Activated CD4-positive, alpha-beta T cell treated with anti-CD3 and anti-CD28 coated beads, Interleukin-2, Interleukin-6, amounts not matched to agents 100 ng/mL and 50 ng/mL, durations not matched to agents 16 hours and 8 hours (primary cell): ENCODE data around the gene AP1G2.
A peak's percentile ranks its signal among the peaks of the same experiment; 100 is the strongest.
"Not testable (repeated sequence)": the region's sequence is repeated elsewhere in the genome, so short reads cannot be mapped to it uniquely, and the experiment has no call there.

ENCODE experiments used
- DNase-seq: peaks from one replicate; pipeline ENCODE4 v3.0.0-alpha.2; 2020

The AP1G2 gene, protein sequence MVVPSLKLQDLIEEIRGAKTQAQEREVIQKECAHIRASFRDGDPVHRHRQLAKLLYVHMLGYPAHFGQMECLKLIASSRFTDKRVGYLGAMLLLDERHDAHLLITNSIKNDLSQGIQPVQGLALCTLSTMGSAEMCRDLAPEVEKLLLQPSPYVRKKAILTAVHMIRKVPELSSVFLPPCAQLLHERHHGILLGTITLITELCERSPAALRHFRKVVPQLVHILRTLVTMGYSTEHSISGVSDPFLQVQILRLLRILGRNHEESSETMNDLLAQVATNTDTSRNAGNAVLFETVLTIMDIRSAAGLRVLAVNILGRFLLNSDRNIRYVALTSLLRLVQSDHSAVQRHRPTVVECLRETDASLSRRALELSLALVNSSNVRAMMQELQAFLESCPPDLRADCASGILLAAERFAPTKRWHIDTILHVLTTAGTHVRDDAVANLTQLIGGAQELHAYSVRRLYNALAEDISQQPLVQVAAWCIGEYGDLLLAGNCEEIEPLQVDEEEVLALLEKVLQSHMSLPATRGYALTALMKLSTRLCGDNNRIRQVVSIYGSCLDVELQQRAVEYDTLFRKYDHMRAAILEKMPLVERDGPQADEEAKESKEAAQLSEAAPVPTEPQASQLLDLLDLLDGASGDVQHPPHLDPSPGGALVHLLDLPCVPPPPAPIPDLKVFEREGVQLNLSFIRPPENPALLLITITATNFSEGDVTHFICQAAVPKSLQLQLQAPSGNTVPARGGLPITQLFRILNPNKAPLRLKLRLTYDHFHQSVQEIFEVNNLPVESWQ

DNA sequence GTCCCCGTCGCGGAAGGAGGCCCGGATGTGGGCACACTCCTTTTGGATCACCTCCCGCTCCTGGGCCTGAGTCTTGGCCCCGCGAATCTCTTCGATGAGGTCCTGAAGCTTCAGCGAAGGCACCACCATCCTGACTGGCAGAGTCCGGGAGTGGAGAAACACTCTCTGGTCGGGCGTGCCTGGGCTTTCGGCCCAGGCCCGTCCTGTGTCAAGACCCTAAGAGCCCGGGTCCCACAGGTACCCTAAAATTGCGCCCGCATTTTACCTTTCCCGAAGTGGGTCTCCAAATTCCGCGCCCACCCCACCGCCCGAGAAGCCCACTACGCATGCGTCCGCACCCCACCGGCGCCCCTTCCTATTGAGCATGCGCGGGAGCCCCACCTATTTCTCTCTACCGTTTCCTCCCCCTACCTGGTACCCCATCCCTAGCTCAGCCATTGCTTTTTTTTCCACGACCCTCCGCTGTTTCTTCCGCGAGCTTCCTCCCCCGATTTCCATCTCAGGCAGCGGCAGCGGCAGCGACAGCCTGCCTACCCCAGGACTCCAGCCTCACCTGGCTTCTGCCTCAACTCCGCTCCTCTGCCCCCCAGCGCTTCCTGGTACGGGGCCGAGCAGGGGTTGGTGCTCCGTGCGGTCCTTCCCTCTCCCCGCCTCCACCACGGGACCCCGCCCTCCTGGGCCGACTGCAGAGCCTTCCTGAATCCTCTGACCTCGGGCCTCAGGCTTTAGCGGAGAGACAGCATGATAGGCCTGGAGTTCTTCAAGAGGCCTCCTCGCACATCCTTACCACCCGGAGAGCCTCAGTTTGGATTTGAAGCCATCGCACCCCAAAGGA lies at the start of gene AP1G2:
AP1G2 (minus strand) TSS at position 606 of the 835 bp plus-strand sequence; CDS start at position 129, 477 bp downstream.
- DNase-seq = peak; percentile 95

GRCh38 chr14:23615856-23616255 lies 48.3 kb upstream of the AP1G2 start:
- no peak for DNase-seq

- no peak for DNase-seq
Observed at GRCh38 chr14:23614395-23614828, 46.8 kb upstream of the AP1G2 start.

DNA sequence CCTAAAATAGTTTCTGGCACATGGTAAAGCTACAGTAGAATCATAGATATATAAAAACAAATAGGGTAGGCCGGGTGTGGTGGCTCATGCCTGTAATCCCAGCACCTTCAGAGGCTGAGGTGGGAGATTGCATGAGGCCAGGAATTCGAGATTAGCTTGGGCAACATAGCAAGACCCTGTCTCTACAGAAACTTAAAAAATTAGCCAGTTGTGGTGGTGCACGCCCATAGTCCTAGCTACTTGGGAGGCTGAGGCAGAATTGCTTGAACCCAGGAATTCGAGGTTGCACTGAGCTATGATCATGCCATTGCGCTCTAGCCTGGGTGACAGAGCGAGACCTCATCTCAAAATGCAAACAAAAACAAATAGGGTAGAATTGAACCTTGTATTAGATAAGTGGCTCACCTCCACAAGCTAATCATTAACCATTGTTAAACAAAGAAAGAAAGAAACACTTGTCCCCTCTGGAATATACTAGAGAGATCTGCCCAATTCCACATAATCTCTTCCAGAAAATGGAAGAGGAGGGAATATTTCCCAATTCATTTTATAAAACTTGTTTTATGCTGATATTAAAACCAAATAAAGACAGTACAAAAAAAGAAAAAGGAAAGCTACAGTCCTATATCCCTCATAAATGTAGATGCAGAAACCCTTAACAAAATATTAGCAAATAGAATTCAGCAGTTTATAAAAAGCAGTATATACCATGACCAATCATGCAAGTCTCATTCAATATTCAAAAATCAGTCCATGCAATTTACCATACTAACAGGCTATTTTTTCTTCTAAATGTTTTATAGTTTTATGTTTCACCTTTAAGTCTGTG lies 45.9 kb upstream of the AP1G2 start:
- DNase-seq = no peak

DNA sequence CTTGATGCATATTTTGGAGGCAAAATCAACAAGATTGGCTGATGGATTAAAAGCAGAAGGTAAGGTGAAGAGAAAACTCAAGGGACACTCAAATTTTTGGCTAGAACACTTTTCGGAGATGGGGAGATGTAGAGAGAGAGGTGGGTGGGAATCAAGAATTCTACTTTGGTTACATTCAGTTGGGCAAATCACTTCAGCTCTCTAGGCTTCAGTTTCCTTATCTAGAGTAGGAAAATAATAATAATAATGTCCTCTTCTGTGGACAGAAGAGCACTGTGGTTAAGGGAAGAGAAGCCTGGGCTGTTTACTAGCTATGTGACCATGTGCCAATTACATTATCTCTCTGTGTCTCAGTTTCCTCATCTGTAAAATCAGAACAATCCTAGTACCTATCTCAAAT lies 45.2 kb upstream of the AP1G2 start:
- DNase-seq = no peak

GRCh38 chr14:23612354-23612732 lies 44.8 kb upstream of the AP1G2 start:
- no peak for DNase-seq

GRCh38 chr14:23610815-23611289 lies 43.3 kb upstream of the AP1G2 start:
- no peak for DNase-seq

GRCh38 chr14:23610090-23610814 lies 42.7 kb upstream of the AP1G2 start:
- peak; percentile 33 for DNase-seq

DNA sequence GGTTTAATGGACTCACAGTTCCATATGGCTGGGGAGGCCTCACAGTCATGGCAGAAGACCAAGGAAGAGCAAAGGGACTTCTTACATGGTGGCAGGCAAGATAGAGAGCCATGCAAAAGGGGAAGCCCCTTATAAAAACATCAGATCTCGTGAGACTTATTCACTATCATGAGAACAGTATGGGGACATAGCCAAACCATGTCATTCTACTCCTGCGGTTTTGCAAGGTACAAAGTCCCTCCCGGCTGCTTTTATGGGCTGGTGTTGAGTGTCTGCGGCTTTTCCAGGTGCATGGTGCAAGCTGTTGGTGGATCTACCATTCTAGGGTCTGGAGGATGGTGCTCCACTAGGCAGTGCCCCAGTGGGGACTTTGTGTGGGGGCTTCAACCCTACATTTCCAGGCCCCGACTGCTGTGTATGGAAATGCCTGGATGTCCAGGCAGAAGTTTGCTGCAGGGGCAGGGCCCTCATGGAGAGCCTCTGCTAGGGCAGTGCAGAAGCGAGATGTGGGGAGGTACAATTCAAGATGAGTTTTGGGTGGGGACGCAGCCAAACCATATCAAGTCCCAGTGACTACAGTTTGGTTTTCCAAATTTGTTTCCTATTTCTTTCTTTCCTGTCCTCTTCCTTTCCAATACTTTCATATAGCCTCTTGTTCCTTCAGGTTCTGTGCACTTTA lies 42.0 kb upstream of the AP1G2 start:
- not testable (repeated sequence) for DNase-seq

GRCh38 chr14:23609001-23609400 lies 41.4 kb upstream of the AP1G2 start:
- DNase-seq = no peak

DNA sequence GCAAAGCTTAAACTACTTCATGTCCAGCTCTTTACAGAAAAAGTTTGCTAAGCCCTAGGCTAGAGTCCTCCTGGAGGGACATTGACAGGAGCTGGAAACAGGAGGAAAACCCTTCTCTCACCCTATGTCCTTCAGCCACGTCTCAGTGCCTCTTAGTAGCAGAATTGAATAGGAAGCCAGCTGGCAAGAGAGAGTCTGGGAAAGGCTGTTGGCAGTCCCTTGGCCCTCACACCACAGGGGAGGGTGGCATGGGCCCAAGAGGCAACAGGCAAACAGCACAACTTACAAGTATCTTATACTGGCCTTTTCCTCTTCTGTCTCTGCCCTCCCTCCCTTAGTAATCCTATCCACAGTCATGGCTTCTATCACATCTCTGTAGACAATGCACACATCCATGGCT lies 40.9 kb upstream of the AP1G2 start:
- DNase-seq = no peak

GRCh38 chr14:23605931-23606585 lies 38.5 kb upstream of the AP1G2 start:
- peak; percentile 76 for DNase-seq

- DNase-seq = no peak
Observed at GRCh38 chr14:23604675-23605170, 37.1 kb upstream of the AP1G2 start.

DNA sequence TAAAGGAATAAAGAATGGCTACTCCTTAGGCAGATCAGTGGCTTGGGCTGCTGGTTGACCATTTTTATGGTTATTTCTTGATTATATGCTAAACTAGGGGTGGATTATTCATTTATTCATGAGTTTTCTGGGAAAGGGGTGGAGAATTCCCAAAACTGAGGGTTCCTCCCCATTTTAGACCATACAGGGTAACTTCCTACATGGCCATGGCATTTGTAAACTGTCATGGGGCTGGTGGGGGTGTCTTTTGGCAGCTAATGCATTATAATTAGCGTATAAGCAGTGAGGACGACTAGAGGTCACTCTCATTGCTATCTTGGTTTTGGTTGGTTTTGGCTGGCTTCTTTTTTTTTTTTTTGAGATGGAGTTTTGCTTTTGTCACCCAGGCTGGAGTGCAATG lies 36.6 kb upstream of the AP1G2 start:
- DNase-seq = no peak

- DNase-seq = no peak
Observed at GRCh38 chr14:23603103-23603502, 35.5 kb upstream of the AP1G2 start.

GRCh38 chr14:23602181-23603095 lies 34.8 kb upstream of the AP1G2 start:
- no peak for DNase-seq

- DNase-seq = no peak
Observed at GRCh38 chr14:23601845-23602180, 34.2 kb upstream of the AP1G2 start.

DNA sequence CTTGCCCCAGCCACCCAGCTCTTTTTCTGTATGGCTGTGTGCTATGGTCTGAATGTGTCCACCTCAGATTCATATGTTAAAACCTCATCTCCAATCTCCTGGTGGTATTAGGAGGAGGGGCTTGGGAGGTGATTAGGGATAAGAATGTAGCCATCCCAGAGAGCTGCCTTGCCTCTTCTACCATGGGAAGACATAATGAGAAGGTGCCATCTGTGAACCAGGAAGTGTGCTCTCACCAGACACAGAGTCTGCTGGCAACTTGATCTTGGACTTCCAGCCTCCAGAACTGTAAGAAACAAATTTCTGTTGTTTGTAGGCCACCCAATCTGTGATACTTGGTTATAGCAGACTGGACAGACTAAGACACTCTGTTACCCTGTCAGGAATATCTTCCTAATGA lies 33.8 kb upstream of the AP1G2 start:
- no peak for DNase-seq

DNA sequence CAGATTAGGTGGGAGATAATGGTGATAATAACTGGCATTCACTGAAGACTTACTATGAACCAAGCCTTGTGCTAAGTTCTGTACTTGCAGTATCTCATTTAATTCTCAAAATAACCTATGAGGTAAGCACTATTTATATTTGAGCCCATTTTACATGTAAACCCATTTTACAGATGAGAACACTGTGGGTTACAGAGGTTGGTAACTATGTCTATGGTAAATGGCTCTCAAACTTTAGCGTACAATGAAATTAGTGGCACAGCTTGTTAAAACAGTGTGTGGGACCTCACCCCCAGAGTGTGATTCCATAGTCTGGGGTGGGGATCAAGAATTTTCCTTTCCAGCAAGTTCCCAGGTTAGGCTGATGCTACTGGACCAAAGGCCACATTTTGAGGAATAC lies 33.2 kb upstream of the AP1G2 start:
- DNase-seq = no peak
